ENCODE measurements around the gene TACC2.

The TACC2 gene

DNA sequence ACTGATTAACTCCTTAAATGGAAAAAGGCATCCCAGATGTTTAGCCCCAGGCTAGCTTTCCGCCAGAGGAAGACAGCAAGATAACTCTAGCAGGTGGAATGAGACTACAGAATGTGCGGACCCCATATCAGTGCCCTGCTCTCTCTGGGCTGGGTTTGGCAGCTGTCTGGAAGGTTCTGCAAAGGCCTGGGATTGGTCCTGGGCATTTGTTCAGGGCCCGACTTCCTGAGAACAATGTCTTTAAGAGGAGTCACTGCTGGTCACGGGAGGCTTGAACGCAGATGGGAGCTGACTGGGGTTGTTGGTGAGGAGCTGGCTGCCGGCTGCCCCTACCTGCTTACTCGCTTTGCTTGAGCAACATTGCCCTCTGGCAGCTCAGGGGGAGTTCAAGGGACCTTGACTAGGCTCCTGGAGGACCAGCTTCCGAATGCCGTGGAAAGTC lies 151.5 kb downstream of the TACC2 start:
- H3K27me3 ChIP-seq (ENCODE audit: control insufficient read depth, insufficient read depth, low read length) = no peaks in the 10 kb centered on the region
- peaks cover 19% of the 10 kb centered on the region for H3K4me1 ChIP-seq (ENCODE audit: control insufficient read depth, insufficient read depth, low read length)
- no peak overlapping the region for H3K9ac ChIP-seq (ENCODE audit: low read length)
- peaks cover 8% of the 10 kb centered on the region for H3K36me3 ChIP-seq (ENCODE audit: control insufficient read depth, insufficient read depth, low read length)
- H3K4me3 ChIP-seq (ENCODE audit: low read length) = no peak overlapping the region
- no peaks in the 10 kb centered on the region for H3K9me3 ChIP-seq (ENCODE audit: control insufficient read depth, low read length)

DNA sequence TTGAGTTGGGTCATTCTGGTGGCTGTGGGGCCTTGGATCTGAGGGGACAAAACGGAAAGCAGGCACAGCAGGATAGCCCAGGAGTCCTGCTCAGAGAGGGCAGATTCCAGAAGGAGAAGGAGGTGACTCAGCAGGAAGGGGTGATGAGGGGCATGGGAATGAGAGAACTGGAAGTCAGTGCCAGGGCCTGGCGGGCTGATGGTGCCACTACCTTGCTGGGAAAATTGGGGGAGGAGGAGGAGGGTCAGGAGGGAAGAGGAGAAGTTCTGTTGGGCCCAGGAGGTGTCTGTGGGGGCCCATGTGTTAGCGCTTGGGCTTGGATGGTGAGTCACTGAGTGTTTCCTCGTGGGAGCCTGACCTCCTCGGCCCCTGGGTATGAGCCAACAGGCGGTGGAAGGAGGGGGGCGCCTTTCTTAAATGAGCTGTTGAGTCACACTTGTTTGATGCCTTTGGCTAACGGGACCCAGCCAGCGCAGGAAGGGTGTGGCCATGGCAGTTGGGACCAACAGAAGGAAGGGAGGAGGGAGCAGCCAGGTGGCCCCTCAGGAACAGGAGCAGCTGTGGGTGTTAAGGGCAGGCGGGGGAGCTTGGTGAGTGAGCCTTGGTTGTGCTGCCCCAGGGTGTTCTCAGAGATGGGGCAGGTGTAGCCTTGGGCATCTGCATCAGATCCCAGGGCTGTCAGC lies 152.1 kb downstream of the TACC2 start:
- H3K27me3 ChIP-seq (ENCODE audit: control insufficient read depth, insufficient read depth, low read length) = no peaks in the 10 kb centered on the region
- H3K36me3 ChIP-seq (ENCODE audit: control insufficient read depth, insufficient read depth, low read length) = peaks cover 8% of the 10 kb centered on the region
- H3K9me3 ChIP-seq (ENCODE audit: control insufficient read depth, low read length) = no peaks in the 10 kb centered on the region
- no peak overlapping the region for H3K4me3 ChIP-seq (ENCODE audit: low read length)
- no peak overlapping the region for H3K9ac ChIP-seq (ENCODE audit: low read length)
- peaks cover 19% of the 10 kb centered on the region for H3K4me1 ChIP-seq (ENCODE audit: control insufficient read depth, insufficient read depth, low read length)

DNA sequence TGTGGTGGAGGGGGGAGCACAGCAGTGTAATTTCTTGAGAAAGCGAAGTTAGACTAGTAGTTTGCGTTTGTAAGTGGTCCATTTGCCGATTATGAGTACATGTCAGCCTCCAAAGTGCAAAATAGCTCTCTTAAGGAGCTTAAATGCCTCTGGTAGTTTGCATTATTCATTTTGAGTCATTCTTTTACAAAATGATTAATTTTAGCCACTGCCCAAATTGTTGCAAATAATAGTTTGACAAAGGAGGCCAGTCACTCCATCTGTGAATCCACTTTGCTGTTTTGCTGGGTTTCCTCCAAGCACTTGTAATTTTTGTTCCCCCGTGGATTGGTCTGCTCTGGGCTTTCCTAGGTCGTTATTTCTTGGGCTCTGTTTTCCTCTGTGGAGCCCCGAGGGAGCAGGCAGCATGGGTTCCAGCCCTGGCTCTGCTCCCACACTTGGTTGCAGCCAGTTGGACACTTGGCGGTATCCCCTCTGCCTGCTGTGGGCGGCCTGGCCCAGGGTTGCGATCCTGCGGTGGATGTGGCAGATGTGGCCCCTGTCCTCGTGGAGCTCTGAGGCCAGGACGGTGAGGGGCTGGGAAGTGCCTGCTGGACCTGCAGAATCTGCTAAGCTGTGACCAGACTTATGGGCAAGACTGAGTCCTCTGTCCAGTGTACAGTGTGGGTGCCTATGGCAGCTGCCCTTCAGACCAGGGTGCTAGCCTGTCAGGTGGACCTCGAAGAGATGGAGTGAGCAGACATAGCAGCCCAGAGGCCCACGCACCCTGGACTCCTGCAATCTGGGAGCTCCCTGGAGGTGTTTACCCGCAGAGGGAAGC lies 153.1 kb downstream of the TACC2 start:
- H3K36me3 ChIP-seq (ENCODE audit: control insufficient read depth, insufficient read depth, low read length) = peaks cover 8% of the 10 kb centered on the region
- no peak overlapping the region for H3K4me3 ChIP-seq (ENCODE audit: low read length)
- H3K9me3 ChIP-seq (ENCODE audit: control insufficient read depth, low read length) = no peaks in the 10 kb centered on the region
- no peak overlapping the region for H3K9ac ChIP-seq (ENCODE audit: low read length)
- H3K4me1 ChIP-seq (ENCODE audit: control insufficient read depth, insufficient read depth, low read length) = peaks cover 19% of the 10 kb centered on the region
- H3K27me3 ChIP-seq (ENCODE audit: control insufficient read depth, insufficient read depth, low read length) = no peaks in the 10 kb centered on the region

DNA sequence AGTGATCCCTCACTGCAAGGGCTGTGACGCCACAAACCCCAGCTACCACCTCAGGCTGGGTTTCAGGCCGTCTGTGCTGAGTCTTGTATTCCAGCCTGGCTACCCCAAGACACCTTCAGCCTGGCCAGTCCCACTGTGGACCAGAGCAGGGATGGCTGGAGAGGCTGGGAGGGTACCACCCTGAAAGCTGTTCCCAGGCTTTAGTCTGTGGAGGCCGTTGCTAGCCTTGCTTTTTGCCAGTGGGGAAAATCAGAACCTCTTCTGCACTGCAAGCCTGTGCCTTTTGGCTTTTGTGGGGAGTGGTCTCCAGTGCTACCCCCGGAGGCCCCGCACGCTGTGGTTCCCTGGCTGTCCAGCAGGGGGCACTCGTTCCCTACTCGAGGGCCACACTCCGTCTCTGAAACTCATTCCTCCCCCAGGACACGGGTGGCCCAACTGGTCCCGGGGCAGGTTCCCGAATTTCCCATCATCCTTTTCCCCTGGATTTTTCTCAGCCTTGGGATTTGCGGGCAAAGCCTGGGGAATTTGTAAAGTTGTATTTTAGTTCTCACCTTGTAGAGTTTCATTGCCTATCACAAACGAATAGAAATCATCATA lies 153.8 kb downstream of the TACC2 start:
- Histone ChIP-seq H3K9ac (ENCODE audit: low read length) (no peak overlapping the region), H3K9me3 (ENCODE audit: control insufficient read depth, low read length) (no peaks in the 10 kb centered on the region), H3K27me3 (ENCODE audit: control insufficient read depth, insufficient read depth, low read length) (no peaks in the 10 kb centered on the region), H3K4me1 (ENCODE audit: control insufficient read depth, insufficient read depth, low read length) (peaks cover 19% of the 10 kb centered on the region), H3K4me3 (ENCODE audit: low read length) (no peak overlapping the region), H3K36me3 (ENCODE audit: control insufficient read depth, insufficient read depth, low read length) (peaks cover 8% of the 10 kb centered on the region)

DNA sequence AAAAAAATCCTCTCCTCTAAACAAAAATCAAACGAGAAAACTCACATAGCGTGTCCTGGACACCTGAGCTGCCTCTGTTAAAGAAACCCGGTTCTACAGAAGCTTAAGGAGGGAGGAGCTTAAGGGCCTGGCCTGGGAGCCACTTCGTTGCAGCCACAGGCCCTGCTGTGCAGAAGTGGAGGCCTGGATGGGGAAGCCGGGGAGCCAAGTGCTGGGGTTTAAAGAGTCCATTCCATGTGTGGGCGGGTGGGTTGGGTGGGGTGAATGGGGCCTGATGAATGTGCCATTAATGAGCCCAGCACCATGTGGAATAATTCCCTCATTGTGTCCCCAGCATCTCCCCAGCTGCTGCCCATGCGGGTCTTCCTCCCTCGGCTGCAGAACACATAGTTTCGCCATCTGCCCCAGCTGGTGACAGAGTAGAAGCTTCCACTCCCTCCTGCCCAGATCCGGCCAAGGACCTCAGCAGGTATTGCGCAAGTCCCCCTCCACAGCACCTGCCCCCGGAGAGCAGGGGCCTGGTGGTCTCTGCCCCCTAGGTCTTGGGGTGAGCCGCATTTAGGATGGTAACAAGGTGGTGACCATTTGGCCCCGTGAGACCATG lies 154.4 kb downstream of the TACC2 start:
- H3K9me3 ChIP-seq (ENCODE audit: control insufficient read depth, low read length) = no peaks in the 10 kb centered on the region
- peaks cover 19% of the 10 kb centered on the region for H3K4me1 ChIP-seq (ENCODE audit: control insufficient read depth, insufficient read depth, low read length)
- no peak overlapping the region for H3K4me3 ChIP-seq (ENCODE audit: low read length)

DNA sequence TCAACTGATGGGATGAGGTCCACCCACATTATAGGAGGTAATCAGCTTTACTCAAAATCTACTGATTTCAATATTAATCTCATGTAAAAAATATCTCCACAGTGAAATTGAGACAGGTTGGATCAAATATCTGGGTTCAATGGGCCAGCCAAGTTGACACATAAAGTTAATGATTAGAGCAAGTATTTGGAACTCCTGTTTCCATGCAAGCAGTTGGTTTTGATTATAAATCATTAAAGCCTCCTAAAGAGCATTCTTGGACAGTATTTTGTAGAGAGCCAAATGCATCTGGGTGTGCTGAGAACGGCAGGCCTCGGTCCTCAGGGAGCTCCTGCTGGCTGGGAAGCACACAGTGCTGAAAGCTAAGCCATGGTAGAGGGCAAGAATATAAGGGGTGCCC lies 155.2 kb downstream of the TACC2 start:
- H3K27me3 ChIP-seq (ENCODE audit: control insufficient read depth, insufficient read depth, low read length) = no peaks in the 10 kb centered on the region
- no peak overlapping the region for H3K4me3 ChIP-seq (ENCODE audit: low read length)
- H3K36me3 ChIP-seq (ENCODE audit: control insufficient read depth, insufficient read depth, low read length) = peaks cover 8% of the 10 kb centered on the region
- peaks cover 23% of the 10 kb centered on the region for H3K4me1 ChIP-seq (ENCODE audit: control insufficient read depth, insufficient read depth, low read length)
- H3K9ac ChIP-seq (ENCODE audit: low read length) = no peak overlapping the region
- H3K9me3 ChIP-seq (ENCODE audit: control insufficient read depth, low read length) = no peaks in the 10 kb centered on the region

More for the DNA sequence above, 154.4 kb downstream of the TACC2 start:
- H3K9ac ChIP-seq (ENCODE audit: low read length) = no peak overlapping the region
- H3K36me3 ChIP-seq (ENCODE audit: control insufficient read depth, insufficient read depth, low read length) = peaks cover 8% of the 10 kb centered on the region
- no peaks in the 10 kb centered on the region for H3K27me3 ChIP-seq (ENCODE audit: control insufficient read depth, insufficient read depth, low read length)

DNA sequence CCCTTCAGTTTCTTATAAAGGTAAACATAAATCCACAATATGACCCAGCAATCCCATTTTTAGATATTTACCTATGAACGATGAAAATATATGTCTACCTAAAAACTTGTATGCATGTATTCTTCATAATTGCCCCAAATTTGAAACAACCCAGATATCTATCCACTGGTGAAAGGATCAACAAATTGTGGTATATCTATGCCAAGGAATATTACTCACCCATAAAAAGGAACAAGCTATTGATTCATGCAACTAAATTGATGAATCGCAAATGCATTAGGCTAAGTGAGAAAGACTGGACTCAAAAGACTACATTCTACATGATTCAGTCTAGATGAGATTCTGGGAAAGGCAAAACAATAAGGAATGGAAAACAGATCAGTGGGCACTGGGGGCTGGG lies 156.2 kb downstream of the TACC2 start:
- H3K9me3 ChIP-seq (ENCODE audit: control insufficient read depth, low read length) = no peaks in the 10 kb centered on the region
- H3K4me1 ChIP-seq (ENCODE audit: control insufficient read depth, insufficient read depth, low read length) = peaks cover 24% of the 10 kb centered on the region
- H3K27me3 ChIP-seq (ENCODE audit: control insufficient read depth, insufficient read depth, low read length) = no peaks in the 10 kb centered on the region
- H3K36me3 ChIP-seq (ENCODE audit: control insufficient read depth, insufficient read depth, low read length) = peaks cover 8% of the 10 kb centered on the region
- no peak overlapping the region for H3K9ac ChIP-seq (ENCODE audit: low read length)
- no peak overlapping the region for H3K4me3 ChIP-seq (ENCODE audit: low read length)

DNA sequence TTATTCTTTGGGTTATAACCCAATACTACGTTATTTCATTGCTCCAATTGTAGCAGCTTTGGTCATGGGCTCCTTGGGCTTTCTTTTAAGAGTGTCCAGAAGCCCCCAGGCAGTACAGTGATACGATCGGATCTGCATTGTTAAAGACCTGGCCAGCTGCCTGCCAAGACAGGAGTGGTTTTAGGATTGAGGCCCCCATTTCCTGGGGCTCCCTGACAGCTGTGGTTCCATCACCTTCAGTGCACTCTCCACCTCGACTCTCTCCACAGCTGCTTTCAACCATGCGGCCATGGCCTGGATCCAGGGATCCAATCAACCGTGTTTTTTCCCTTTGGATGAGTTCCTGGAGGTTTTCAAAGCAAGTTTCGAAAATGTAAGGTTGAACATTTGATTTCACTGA lies 158.7 kb downstream of the TACC2 start:
- Histone ChIP-seq H3K36me3 (ENCODE audit: control insufficient read depth, insufficient read depth, low read length) (peaks cover 8% of the 10 kb centered on the region), H3K9me3 (ENCODE audit: control insufficient read depth, low read length) (no peaks in the 10 kb centered on the region), H3K9ac (ENCODE audit: low read length) (no peak overlapping the region), H3K27me3 (ENCODE audit: control insufficient read depth, insufficient read depth, low read length) (no peaks in the 10 kb centered on the region), H3K4me3 (ENCODE audit: low read length) (no peak overlapping the region), H3K4me1 (ENCODE audit: control insufficient read depth, insufficient read depth, low read length) (peaks cover 10% of the 10 kb centered on the region)

DNA sequence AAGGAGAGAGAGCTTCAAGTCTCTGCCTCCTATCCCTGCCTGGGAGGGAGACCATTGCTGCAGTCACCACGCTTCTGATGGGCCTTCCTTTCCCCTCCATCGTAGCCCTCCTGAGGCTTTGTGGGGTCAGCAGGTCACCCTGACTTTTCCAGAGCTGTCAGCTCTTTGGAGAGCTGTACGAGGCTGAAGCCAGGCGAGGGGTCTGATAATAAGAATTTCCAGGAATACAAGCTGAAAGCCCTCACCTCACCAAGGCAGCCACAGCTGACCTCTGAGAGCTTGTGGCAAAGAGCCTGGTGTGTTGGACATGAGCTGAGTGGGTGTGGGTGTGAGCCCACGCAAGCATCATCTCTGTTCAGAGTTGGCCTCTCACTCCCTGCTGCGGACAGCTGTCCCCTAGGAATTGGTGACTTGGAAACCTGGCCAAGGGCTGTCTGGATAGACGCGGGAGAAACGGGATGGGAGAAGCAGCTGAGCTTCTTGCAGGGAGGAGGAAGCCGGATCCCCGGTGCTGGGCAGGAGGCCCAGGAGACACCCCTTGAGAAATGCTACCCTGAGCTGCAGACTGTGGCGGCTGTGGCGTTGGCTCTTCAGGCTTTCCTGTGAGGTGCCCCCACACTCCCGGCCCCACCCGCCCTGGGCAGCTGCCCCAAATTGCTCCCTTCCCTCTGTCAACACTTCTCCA lies 160.1 kb downstream of the TACC2 start:
- no peak overlapping the region for H3K9ac ChIP-seq (ENCODE audit: low read length)
- no peak overlapping the region for H3K4me3 ChIP-seq (ENCODE audit: low read length)

DNA sequence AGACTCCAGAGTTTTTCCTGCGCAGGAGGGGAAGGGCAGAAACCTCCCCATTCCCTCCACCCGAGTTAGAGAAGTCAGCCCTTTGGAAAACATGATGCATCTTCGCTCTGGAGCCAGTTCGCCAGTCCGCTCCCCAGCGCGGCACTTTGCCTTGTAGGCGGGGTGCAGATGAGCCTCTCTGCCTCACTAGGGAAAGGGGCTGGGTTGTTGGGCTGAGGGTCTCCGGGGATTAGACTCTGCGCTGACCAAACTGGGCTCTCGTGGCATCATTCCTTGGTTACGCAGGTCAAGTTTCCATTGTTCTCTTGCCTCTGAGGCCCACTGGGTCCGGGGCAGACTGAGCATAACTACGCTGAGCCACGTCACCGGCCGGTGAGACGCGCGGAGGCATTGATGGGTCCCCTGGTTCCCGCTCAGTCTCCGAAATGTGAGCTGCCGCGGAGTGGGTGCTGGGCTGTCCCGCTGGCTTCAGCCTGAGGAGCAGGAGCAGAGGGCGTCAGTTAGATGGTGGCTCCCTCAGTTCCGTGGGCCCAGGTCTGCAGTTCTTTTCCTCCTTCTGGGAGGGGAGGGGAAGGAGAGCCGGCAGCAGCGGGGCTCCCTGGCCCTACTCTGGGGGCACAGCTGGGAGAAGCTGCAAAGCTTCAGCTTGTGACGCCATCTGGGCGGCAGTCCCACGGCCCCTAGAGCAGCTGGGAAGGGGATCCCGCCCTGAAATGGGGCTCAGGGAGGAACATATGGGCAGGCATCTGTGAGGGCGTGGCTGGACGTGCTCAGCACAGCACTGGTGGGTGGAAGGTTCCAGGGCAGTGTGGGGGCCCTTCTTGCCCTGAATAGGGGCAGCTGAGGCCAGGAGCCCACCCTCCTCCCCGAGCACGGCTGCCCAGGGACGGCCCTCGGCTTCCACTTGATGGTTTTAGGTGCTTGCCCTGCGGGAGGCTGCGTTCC lies 160.9 kb downstream of the TACC2 start:
- peaks cover 5% of the 10 kb centered on the region for H3K4me1 ChIP-seq (ENCODE audit: control insufficient read depth, insufficient read depth, low read length)
- H3K9me3 ChIP-seq (ENCODE audit: control insufficient read depth, low read length) = no peaks in the 10 kb centered on the region
- peaks cover 4% of the 10 kb centered on the region for H3K36me3 ChIP-seq (ENCODE audit: control insufficient read depth, insufficient read depth, low read length)
- H3K9ac ChIP-seq (ENCODE audit: low read length) = no peak overlapping the region
- no peak overlapping the region for H3K4me3 ChIP-seq (ENCODE audit: low read length)
- no peaks in the 10 kb centered on the region for H3K27me3 ChIP-seq (ENCODE audit: control insufficient read depth, insufficient read depth, low read length)

More for the DNA sequence above, 160.1 kb downstream of the TACC2 start:
- no peaks in the 10 kb centered on the region for H3K27me3 ChIP-seq (ENCODE audit: control insufficient read depth, insufficient read depth, low read length)
- no peaks in the 10 kb centered on the region for H3K9me3 ChIP-seq (ENCODE audit: control insufficient read depth, low read length)
- peaks cover 5% of the 10 kb centered on the region for H3K4me1 ChIP-seq (ENCODE audit: control insufficient read depth, insufficient read depth, low read length)
- H3K36me3 ChIP-seq (ENCODE audit: control insufficient read depth, insufficient read depth, low read length) = peaks cover 8% of the 10 kb centered on the region

All from mucosa of stomach (tissue), 1 donor.